Right kidney (tissue), 1 donor: Measurements from ENCODE around the gene PLEKHN1.
"Not testable (repeated sequence)": the region's sequence is repeated elsewhere in the genome, so short reads cannot be mapped to it uniquely, and the experiment has no call there.

ENCODE experiments used
- DNase-seq: peaks from one replicate; pipeline ENCODE4 v3.0.0-alpha.2; 2016

Gene PLEKHN1

DNA sequence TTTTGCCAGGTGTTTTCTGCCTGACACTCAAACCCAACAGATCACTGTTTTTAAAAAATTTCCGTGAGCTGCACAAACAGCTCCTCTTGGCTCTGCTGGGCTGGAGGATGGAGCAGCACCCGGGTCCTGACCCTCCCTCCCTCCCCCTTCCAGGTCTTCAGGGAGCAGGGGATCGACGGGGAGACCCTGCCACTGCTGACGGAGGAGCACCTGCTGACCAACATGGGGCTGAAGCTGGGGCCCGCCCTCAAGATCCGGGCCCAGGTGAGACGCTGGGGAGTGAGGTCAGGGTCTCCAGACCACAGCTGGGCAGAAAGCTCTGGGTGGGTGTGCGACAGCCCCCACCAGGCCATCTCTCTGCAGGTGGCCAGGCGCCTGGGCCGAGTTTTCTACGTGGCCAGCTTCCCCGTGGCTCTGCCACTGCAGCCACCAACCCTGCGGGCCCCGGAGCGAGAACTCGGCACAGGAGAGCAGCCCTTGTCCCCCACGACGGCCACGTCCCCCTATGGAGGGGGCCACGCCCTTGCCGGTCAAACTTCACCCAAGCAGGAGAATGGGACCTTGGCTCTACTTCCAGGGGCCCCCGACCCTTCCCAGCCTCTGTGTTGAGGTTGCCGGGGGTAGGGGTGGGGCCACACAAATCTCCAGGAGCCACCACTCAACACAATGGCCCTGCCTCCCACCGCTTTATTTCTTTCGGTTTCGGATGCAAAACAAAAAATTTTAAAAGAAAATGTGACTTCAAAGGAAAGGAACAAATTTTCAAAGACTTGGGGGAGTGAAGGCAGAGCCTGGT is 22.5 kb upstream of the PLEKHN1 start:
- peak; percentile 77 for DNase-seq

DNA sequence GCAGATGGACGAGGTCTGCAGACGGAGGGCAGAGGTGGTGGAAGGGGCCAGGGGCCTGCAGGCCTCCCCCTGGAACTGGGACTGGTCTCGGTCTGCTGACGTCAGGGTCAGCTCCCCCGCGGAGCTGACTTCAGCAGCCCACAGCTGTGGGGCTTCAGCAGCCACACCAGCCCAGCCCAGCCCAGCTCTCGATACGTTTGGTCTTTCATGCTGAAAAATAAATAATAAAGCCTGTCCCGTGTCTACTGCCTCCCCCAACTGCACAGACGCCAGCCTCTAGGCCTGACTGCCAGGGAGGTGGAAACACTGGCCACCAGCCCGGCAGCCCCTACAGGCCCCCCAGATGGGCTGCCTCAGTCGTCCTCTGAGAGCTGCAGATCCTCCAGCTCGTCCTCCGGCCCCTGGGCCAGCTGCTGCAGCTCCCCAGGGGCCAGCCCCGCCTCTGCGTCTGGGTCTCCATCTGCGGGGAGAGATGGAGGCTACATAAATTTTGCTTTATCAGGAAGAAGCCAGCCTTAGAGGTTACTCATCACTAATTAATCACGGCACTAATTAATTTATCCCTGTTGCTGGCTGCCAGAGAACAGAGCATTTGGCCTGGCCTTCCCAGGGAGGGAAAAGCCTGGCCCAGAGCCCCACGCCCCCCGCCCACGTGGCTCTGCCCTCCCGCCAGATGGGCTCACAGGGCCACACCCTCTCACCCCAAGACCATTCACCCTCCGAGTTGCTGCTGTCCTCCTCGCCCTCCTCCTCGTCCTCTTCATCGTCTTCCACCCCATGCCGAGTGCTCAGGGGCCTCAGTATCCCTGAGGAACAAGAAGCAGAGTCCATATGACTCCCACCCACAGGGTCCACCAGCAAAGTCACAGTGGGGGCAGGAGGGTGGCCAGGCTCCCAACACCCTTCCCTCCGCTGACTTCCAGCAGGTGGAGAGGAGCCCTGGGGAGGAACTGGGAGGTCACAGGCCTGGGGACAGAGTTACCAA is 21.6 kb upstream of the PLEKHN1 start:
- peak; percentile 78 for DNase-seq

DNA sequence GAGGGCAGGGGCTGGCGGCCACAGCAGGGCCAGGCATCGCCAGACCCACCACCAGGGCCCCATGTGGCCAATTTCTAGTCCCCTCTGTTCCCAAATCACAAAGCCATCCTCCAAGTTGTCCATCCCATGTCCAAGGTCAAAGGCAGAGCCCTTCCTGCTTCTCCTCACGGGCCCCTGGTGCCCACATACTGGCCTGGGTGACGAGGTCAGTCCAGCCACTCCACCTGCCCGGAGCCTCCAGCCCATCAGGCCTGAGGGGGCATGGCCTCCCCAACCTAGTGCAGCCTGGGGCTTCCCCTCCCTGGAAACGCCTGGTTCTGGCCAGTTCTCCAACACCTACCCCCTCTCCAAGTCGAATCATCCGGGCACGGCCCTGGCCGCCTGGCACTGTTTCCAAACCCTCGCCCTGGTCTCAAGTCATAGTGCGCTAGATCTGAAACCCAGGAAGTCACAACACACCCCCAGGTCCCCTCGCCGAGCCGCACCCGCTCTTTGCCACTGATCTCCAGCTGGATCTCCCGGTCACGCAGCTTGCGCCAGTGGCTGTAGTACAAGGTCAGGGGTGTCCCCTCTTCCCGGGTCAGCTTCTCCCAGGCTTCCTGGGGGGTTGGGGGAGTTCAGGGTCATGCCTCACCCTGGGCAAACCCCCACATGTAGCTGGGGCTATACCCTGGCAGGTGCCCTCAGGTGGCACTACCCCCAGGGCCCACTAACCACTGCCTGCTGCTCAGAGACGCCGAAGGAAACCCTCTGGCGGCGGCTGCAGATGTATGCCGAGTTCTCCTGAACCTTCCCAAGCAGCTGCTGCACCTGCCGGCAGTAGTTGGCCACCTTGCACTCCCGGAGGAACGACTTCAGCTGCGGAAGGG is 20.4 kb upstream of the PLEKHN1 start:
- DNase-seq = no peak

DNA sequence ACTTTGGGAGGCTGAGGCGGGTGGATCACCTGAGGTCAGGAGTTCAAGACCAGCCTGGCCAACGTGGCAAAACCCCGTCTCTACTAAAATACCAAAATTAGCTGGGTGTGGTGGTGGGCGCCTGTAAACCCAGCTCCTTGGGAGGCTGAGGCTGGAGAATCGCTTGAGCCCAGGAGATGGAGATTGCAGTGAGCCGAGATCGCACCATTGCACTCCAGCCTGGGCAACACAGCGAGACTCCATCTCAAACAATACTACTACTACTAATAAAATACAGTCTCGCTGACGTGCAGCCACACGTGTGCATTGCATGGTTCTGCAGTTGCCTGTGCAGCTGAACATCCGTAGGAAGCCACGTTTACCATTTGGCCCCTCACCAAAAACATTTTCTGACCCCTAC is 19.5 kb upstream of the PLEKHN1 start:
- DNase-seq = not testable (repeated sequence)

DNA sequence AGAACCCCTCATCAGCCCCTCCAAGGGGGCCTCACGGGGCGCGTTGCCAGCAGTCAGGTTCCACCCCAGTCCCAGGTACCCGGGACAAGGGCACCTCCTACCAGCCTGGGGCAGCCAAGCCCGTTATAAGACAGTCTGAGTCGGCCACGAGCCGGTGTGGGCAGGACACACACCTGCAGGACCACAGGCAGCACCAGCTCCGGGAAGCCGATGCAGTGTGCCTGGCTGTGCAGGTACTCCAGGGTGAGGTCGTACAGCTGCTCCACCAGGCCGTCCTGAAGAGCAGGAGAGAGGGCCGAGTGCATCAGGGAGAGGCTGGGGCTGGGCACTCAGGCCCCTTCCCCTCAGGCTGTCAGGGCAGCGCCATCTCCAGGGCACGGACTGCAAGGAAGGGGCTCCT is 18.3 kb upstream of the PLEKHN1 start:
- DNase-seq = no peak

DNA sequence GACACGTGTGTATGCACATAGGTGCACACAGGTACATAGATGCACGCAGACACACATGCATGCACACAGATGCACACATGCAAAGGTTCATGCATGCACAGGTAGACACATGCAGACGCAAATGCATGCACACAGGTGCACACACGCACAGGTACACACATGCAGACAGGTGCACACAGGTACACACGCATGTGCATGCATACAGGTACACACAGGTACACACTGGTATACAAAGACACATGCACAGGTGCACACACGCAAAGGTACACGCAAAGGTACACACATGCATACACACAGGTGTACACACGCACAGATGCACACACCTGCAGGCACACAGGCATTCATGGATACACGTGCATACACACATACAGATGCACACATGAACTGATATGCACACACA is 16.0 kb upstream of the PLEKHN1 start:
- DNase-seq = no peak

DNA sequence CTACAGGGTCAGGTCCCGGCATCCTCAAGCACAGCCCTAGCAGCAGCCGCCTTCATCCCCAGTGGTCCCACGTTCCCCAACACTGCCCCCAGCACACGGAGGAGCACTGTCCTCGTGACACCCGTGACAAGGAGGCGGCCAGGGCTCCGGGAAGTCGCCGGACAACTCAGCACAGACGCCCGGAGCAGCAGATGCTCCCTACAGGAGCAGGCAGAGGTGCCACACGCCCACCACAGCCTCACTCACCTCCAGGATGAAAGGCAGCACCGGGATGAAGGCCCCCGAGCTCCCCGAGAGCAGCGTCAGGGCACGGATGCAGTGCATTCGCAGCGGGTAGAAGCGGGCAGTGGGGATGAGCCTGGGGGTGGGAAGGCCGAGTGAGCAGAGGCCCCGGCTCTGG is 15.4 kb upstream of the PLEKHN1 start:
- DNase-seq = no peak

DNA sequence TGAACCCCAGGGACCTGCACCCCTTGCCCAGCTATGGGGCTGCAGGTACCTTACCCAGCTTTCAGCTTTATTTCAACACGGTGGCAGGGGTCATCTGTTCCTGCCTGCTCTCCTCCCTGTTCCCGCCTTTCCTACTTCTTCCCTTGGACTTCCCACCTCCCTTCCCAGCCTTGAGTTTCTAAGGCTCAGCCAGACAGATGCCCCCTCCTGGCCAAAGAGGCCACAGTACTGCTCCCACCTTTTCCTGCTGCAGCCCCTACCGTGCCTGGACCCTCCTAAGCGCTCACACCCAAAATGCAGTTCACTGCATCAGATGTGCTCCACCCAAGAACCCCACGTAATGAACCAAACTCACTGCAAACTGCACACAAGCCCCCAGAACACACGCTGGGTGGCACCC is 14.9 kb upstream of the PLEKHN1 start:
- DNase-seq = no peak

DNA sequence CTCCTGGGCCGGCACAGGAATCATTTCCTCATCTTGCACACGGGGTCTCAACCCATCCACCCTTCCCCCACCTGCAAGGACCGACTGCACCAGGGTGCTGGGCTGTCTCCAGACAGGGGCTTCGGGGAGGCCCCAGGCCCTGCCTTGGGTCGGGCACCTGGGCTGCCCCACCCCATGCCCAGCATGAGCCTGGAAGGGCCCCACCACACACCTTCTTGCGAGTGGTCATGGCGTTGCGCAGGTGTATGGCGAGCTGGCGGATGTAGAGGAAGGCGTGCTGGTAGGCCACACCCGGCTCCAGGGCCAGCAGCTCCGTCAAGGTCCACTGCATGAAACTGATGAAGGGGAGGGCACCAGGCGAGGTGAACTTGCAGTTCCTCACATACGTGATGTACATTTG is 14.1 kb upstream of the PLEKHN1 start:
- DNase-seq = no peak

DNA sequence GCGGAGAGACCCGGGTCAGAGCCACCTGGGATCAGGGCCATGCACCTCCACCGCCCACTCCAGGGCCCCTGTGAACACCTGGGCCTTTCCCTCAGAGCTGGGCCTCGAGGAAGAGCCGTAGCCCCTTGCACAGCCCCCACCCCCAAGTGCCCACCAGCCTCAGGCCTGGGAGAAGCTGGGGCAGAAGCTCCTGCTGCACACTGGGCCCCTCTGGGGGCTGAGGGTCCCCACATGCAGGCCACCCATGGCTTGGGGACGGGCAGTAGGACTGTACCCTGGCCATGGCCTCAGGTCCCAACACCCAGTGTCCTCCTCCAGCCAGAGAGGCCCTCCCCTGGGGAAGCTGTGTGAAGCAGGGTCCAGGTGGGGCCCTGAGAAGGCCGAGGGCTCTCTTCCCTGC is 13.7 kb upstream of the PLEKHN1 start:
- DNase-seq = no peak

DNA sequence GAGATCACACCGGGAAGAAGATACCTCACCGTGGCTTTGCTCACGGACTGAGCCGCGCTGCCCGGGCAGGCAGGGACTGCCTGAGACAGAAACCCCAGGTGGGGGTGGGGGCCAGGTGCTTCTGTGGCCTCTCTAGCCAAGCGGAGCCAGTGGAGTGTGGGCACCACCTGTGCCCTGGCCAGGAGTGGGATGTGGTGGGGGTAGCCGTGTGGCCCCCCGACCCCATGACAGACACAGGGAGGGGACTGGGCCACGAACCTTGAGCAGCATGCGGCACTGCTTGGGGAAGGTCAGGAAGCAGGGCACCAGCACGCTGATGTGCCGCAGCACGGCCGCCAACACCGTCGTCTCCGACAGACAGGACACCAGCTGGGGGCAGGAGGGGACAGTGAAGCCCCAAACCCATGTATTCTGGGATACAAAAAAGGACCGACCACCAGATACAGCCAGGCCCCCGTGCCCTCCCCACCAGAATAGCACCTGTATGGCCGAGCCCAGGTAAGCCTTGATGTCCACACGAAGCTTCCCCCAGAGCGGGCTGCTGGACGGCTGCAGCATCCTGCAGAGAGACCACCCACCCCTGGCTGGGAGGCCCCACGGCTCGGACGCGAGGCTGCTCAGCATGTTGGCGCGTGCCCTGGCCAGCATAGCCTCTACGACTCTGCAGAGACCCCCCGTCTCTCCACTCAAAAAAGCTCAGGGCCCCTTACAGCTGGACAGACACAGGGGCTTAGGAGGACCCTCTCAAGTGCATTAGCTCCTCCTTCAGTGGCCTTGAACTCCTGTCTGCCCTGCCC is 12.6 kb upstream of the PLEKHN1 start:
- DNase-seq = no peak

DNA sequence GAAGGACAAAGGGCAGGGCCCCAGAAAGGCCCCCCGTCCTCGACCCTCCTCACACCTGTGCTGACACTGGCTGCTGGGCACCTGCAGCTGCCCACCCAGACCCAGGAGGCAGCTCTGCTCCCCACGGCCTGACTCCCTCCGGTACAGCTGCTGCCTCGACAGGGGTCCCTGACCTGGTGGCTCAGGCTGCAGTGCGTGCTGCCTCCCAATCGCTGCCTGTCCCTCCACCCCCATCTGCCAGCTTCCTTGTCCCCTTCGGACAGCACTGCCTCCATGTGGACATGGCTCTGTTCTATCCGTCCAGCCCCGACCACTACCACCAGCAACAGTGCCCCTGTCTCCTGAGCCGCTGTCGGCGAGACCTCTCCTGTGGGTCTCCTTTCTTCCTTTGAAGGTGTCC is 11.4 kb upstream of the PLEKHN1 start:
- DNase-seq = no peak

DNA sequence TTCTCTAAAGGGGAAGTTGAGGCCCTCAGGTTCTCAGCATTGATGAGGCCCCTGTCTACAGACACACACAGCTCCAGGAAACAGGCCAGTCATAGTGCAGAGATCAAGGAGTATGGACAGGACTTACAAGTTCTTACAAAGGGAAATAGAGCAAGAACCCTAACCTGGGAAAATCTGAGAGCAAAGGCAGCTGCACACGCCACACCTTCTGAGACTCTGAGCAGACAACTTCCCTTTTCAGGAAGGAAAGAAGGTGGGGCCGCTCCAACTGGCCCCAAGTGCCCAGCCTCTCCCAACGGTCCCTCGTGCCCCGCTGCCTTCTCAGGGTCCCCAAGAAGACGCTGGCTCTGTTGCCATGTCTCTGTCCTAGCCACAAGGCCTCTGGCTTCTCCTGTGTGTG is 10.8 kb upstream of the PLEKHN1 start:
- no peak for DNase-seq

DNA sequence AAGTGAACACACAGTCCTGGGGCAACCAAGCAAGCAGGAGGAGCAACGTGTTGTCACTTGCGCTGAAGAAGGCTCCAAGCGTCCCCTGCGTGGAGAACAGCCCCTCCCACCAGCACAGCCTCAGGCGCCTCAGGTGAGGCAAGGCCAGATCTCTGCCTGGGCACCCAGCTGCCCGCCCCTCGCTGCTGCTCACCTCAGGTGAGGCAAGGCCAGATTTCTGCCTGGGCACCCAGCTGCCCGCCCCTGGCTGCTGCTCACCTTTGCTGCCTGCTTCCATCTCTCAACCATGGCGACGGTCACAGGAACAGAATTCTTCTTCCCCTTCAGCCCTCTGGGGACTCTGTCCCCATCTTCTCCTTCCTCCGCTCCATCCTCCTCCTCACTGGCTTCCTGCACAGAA is 9.6 kb upstream of the PLEKHN1 start:
- no peak for DNase-seq

DNA sequence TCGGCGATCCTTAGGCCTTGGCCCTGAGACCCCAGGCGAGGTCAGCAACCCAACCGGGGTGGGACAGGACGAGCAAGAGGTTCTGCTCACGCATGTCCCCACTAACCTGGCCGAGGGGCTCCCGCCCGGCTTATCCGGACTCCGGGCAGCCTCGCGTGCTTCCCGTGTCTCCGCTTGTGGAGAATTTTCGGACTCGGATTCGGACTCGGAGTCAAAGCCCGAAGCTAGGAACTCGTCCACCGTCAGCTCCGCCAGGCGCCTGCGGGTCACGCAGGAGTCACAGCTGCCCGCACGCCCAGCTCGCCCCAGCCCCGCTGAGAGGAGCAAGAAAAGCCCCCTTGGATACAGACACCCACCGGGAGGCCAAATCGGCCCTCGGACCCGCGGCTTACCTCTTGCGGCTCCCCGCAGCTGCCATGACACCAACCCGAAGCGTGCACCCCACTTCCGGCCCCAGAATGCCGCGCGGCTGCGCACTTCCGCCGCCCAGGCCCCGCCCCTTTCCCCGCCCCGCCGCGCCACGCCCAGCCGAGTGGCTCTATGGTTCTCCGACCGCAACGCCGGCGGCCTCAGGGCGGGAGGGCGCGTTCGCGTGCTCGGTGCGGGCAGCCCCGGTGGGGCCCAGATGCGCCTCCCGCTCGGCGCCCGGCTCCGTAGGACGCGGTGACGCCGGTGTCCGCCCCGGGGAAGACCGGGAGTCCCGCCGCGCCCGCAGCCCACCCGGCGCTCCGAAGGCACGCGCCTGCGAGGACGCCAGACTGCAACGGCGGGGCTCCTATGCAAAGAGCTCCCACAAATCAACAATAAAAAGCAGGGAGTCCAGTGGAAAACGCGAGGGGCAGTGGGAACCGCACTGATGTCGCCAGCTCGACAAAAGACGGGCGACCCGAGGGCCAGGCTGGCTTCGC is 7.2 kb upstream of the PLEKHN1 start, which contains the start of gene NOC2L:
NOC2L (minus strand) TSS at position 434 of the 908 bp plus-strand sequence; CDS start at position 418, 16 bp downstream.
- peak; percentile 83 for DNase-seq

DNA sequence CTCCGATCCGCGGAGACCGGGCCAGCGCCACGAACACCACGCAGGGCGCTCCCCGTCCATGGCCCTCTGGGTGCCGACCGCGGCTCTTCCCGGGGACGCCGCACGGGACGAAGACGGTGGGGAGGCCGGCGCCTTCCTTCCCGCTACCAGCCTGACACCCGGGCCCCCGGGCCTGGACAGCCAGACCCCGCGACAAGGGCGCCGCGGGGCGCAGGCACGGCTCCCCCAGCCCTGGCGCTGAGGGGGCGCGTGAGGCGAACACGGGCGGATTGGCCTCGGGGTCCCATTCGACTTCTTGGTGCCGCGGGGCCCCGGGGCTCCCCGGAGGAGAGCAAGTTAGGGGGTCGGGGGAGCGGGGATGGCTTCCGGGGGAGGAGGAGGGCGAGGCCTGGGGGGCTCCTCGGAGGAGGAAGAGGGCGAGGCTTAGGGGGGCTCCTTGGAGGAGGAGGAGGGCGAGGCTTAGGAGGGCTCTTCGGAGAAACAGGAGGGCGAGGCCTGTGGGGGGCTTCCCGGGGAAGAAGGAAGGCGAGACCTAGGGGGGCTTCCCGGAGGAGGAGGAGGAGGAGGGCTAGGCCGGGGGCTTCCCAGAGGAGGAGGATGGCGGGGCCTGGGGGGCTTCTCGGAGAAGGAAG is 6.4 kb upstream of the PLEKHN1 start:
- DNase-seq = no peak

DNA sequence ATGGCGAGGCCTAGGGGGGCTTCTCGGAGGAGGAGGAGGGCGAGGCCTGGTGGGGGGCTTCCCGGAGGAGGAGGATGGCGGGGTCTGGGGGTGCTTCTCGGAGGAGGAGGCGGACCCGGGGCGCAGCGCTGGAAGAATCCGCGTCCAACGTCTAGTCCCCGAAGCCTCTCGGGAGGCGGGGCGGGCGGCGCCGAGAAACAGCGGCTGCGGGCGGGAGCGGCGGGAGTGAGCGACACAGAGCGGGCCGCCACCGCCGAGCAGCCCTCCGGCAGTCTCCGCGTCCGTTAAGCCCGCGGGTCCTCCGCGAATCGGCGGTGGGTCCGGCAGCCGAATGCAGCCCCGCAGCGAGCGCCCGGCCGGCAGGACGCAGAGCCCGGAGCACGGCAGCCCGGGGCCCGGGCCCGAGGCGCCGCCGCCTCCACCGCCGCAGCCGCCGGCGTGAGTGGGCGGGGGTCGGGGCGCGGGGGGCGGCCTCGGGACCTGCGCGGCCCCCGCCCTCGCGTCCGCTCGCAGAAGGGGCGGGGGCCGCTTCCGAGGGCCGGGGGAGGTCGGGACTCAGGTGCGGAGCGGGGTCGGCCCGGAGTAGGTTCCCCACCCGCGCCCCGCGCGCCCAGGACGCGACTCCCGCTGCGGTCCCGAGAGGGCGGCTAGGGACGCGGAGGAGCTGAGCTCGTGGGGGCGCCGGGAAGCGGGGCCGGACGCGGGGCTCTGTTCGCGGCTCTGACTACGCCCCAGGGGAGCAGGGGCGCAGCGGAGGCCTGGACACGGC is 5.7 kb upstream of the PLEKHN1 start, which contains the start of gene KLHL17:
KLHL17 (plus strand) TSS at position 222 of the 769 bp plus-strand sequence; CDS start at position 332, 110 bp downstream.
- peak; percentile 49 for DNase-seq

DNA sequence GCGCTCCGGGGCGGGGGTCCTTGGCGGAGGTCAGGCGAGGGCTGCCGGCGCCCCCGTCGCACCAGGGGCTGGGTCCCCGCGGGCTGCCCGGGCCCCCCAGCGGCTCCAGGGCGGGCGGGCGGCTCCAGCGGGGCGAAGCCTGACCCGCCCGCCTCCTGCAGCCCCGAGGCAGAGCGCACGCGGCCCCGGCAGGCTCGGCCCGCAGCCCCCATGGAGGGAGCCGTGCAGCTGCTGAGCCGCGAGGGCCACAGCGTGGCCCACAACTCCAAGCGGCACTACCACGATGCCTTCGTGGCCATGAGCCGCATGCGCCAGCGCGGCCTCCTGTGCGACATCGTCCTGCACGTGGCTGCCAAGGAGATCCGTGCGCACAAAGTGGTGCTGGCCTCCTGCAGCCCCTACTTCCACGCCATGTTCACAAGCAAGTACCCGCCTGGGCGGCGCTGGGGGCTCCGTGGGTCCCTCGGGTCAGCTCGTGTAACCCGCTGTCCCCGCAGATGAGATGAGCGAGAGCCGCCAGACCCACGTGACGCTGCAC is 5.1 kb upstream of the PLEKHN1 start:
- peak; percentile 54 for DNase-seq
